CD4-positive, alpha-beta T cell (primary cell): ENCODE data around the gene ARL5A. TPM values are rescaled to one million over a fixed set of nuclear protein-coding genes. Genes with fewer than 3 reads are reported as not detected.

ENCODE experiments used
- ATAC-seq: fragments of 200-7000 bp; cut with Tn5 transposase; one replicate; pipeline ENCODE4 v1.10.0; 2022; ENCODE audit warnings: mild to moderate bottlenecking; ENCODE audit not compliant: poor library complexity
- CTCF ChIA-PET: fragments of 350-600 bp; sonication (Branson Sonifier 250); formaldehyde crosslinking; loops from one replicate; lab custom pipeline; 2021; ENCODE audit warnings: antibody characterized with exemption, inconsistent platforms; lab: Charles Lee
- POLR2A ChIA-PET: fragments of 350-600 bp; sonication (Branson Sonifier 250); formaldehyde crosslinking; loops from one replicate; lab custom pipeline; 2021; ENCODE audit warnings: antibody characterized with exemption, inconsistent platforms; lab: Charles Lee
- DNase-seq, 14 experiments: peaks; one replicate each; pipeline ENCODE4 v3.0.0-alpha.2; 2013 to 2020; ENCODE audit warnings: mixed read lengths in 2 of 14
- H3K27ac ChIP-seq, 2 donors: one replicate each; pipeline versions ENCODE4 v1.5.1 to v1.7.0; 2013; ENCODE audit warnings: low read length in 2 of 2, low read depth in 1 of 2, mild to moderate bottlenecking in 1 of 2
- H3K27me3 ChIP-seq, 2 experiments: 1 replicate in 1 of 2; 2 replicates in 1 of 2; pipeline versions ENCODE4 v1.6.1 to v1.7.0; 2013; ENCODE audit warnings: low read length in 2 of 2, control low read depth in 1 of 2, mild to moderate bottlenecking in 1 of 2, moderate library complexity in 1 of 2; ENCODE audit not compliant: insufficient read depth in 2 of 2, control insufficient read depth in 1 of 2
- H3K36me3 ChIP-seq: one replicate; pipeline ENCODE4 v1.6.1; 2013; ENCODE audit warnings: low read length, control low read depth; ENCODE audit not compliant: insufficient read depth
- H3K4me1 ChIP-seq: one replicate; pipeline ENCODE4 v1.6.1; 2013; ENCODE audit warnings: low read length, control low read depth; ENCODE audit not compliant: insufficient read depth
- H3K4me3 ChIP-seq: one replicate; pipeline ENCODE4 v1.5.1; 2013; ENCODE audit warnings: mild to moderate bottlenecking, low read length, moderate library complexity
- H3K9me3 ChIP-seq, 2 experiments: 1 replicate in 1 of 2; 2 replicates in 1 of 2; pipeline versions ENCODE4 v1.6.1 to v1.7.0; 2013; ENCODE audit warnings: low read length in 2 of 2, mild to moderate bottlenecking in 2 of 2, control low read depth in 1 of 2, moderate library complexity in 1 of 2; ENCODE audit not compliant: control insufficient read depth in 1 of 2, insufficient read depth in 1 of 2
- H3K27ac Mint-ChIP-seq: one replicate; pipeline ENCODE4 v1.8.0; 2020; ENCODE audit warnings: mixed read lengths
- H3K27me3 Mint-ChIP-seq: one replicate; pipeline ENCODE4 v1.8.0; 2021; ENCODE audit warnings: mixed read lengths
- H3K36me3 Mint-ChIP-seq: one replicate; pipeline ENCODE4 v1.8.0; 2021; ENCODE audit warnings: low read depth, mixed read lengths
- H3K4me1 Mint-ChIP-seq: one replicate; pipeline ENCODE4 v1.8.0; 2021; ENCODE audit warnings: low read depth, mixed read lengths
- H3K4me3 Mint-ChIP-seq: one replicate; pipeline ENCODE4 v1.8.0; 2020; ENCODE audit warnings: mild to moderate bottlenecking, mixed read lengths
- H3K9me3 Mint-ChIP-seq: one replicate; pipeline ENCODE4 v1.8.0; 2020; ENCODE audit warnings: mixed read lengths
- intact Hi-C, 2 experiments: fragments of 100-400 bp; cut with DNase I in 1 of 2; cut with micrococcal nuclease in 1 of 2; formaldehyde crosslinking; loops; one replicate each; pipeline versions ENCODE4 v1.15.1 to v1.9.0; 2023 to 2025; cut with DNase I, micrococcal nuclease
- total RNA-seq, 174 experiments: library from RNA in 2 of 174; stranded (reverse) in 2 of 174; gene quantifications; one replicate each; pipeline ENCODE4 v1.2.3 and lab custom pipeline; 2021 to 2026
- TF ChIP-seq, protein P1 (sequence below): fragments of 200-600 bp; IDR thresholded peaks from one replicate; pipeline ENCODE4 v1.8.0; 2022; ENCODE audit warnings: antibody characterized with exemption, mild to moderate bottlenecking

Gene ARL5A
- total RNA-seq, 2 experiments from 2014 or later: 16.9 to 20.5 TPM

DNA sequence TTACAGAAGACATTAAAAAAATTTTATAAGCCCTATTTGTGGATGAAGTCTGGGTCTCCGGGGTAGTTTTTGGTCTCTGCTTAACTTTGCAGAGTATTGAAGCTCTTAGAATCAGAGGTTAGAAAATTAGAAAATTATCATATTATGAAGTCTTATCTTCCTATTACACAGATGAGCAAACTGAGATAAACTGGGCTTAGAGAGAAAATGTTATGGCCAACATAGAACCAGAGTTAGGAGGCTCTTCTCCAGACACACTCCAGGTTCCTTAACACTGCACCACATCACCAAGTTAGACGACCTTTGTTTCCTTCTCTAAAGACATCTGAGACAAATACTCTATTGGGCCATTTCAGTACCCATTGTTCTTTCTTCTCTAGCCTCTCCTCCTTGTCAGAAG lies 57.2 kb downstream of the ARL5A start:
- H3K27ac ChIP-seq: no peak overlapping the region

DNA sequence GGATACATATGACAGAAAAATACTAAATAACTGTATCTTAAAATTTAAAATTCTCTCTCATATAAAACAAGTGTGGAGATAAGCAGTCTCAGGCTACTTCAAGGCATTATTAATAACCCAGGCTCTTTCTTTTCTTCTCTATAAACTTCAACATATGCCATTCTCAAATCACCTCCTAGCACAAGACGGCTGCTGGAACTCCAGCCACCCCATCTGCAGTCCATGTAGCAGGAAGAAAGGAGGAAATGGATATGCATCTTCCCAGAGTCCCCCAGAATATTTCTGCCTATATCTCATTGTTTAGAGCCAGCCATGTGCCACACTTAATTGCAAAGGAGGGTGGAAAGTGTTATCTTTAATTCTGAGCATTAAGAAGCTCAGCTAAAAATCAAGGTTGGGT lies 58.6 kb downstream of the ARL5A start:
- Histone ChIP-seq H3K9me3 (peaks cover 0 to 5% of the 10 kb centered on the region in 2 experiments), H3K27ac (no peak overlapping the region), H3K4me3 (no peak overlapping the region), H3K4me1 (peaks cover 5% of the 10 kb centered on the region), H3K36me3 (no peaks in the 10 kb centered on the region), H3K27me3 (no peaks in the 10 kb centered on the region)
- no peak overlapping the region for H3K4me3 Mint-ChIP-seq
- intact Hi-C loops: no loop called here
- ATAC-seq: no peak
- no peaks in the 10 kb centered on the region for H3K9me3 Mint-ChIP-seq
- H3K36me3 Mint-ChIP-seq: no peaks in the 10 kb centered on the region
- POLR2A ChIA-PET: no interaction called here
- no peaks in the 10 kb centered on the region for H3K27me3 Mint-ChIP-seq
- CTCF ChIA-PET: no interaction called here
- H3K4me1 Mint-ChIP-seq: no peaks in the 10 kb centered on the region
- no peak overlapping the region for H3K27ac Mint-ChIP-seq
- DNase-seq: no peak
- TF ChIP-seq, protein P1, sequence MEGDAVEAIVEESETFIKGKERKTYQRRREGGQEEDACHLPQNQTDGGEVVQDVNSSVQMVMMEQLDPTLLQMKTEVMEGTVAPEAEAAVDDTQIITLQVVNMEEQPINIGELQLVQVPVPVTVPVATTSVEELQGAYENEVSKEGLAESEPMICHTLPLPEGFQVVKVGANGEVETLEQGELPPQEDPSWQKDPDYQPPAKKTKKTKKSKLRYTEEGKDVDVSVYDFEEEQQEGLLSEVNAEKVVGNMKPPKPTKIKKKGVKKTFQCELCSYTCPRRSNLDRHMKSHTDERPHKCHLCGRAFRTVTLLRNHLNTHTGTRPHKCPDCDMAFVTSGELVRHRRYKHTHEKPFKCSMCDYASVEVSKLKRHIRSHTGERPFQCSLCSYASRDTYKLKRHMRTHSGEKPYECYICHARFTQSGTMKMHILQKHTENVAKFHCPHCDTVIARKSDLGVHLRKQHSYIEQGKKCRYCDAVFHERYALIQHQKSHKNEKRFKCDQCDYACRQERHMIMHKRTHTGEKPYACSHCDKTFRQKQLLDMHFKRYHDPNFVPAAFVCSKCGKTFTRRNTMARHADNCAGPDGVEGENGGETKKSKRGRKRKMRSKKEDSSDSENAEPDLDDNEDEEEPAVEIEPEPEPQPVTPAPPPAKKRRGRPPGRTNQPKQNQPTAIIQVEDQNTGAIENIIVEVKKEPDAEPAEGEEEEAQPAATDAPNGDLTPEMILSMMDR: no peak

More for the DNA sequence above, 57.2 kb downstream of the ARL5A start:
- no peak for DNase-seq
- no peak for ATAC-seq
- H3K27ac Mint-ChIP-seq: no peak overlapping the region
- no peak overlapping the region for H3K4me3 Mint-ChIP-seq
- H3K27me3 Mint-ChIP-seq: no peaks in the 10 kb centered on the region
- TF ChIP-seq, protein P1: no peak
- H3K36me3 Mint-ChIP-seq: peaks cover 12% of the 10 kb centered on the region
- H3K4me3 ChIP-seq: no peak overlapping the region
- H3K9me3 Mint-ChIP-seq: no peaks in the 10 kb centered on the region
- no peaks in the 10 kb centered on the region for H3K36me3 ChIP-seq
- ChIA-PET POLR2A (no interaction called here), CTCF (interaction anchor here (0.6 kb wide), 1 partner anchor 44 kb away, joined by 4 read pairs; no protein-coding TSS in a partner anchor)
- H3K4me1 Mint-ChIP-seq: no peaks in the 10 kb centered on the region
- H3K4me1 ChIP-seq: peaks cover 5% of the 10 kb centered on the region
- H3K9me3 ChIP-seq: peaks cover 0 to 5% of the 10 kb centered on the region in 2 experiments
- no peaks in the 10 kb centered on the region for H3K27me3 ChIP-seq
- intact Hi-C loops: no loop called here

DNA sequence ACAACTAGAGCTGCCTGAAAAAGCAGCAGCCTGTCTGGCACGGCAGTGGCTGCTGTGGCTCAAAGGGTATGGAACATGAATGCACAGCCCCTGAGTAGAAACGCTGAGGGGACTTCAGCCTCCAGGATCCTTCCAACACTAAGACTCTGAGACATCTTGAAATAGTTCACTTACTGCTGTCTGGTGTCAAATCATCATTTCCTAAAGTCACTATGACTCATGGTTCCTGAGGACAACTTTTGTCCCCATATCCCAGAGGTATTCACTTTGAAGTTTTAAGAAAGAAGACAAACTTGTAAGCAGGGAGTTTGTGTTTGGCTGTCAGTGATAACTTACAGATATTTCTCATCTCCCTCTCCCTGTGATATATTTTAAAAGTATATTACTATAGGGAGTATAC lies 60.7 kb downstream of the ARL5A start:
- Histone ChIP-seq H3K27me3 (no peaks in the 10 kb centered on the region), H3K27ac (no peak overlapping the region), H3K36me3 (no peaks in the 10 kb centered on the region), H3K4me3 (no peak overlapping the region), H3K4me1 (peaks cover 5% of the 10 kb centered on the region), H3K9me3 (peaks cover 0 to 5% of the 10 kb centered on the region in 2 experiments)
- no peaks in the 10 kb centered on the region for H3K4me1 Mint-ChIP-seq
- POLR2A ChIA-PET: no interaction called here
- intact Hi-C loops: no loop called here
- ATAC-seq: no peak
- no peaks in the 10 kb centered on the region for H3K27me3 Mint-ChIP-seq
- H3K9me3 Mint-ChIP-seq: no peaks in the 10 kb centered on the region
- H3K27ac Mint-ChIP-seq: no peak overlapping the region
- no peak for DNase-seq
- TF ChIP-seq, protein P1: no peak
- no peak overlapping the region for H3K4me3 Mint-ChIP-seq
- CTCF ChIA-PET: no interaction called here
- H3K36me3 Mint-ChIP-seq: no peaks in the 10 kb centered on the region
